Measurements from ENCODE around the gene KIAA0586. TPM values are rescaled to one million over a fixed set of nuclear protein-coding genes. Genes with fewer than 3 reads are reported as not detected.
A peak's percentile ranks its signal among the peaks of the same experiment; 100 is the strongest.

The KIAA0586 gene
- total RNA-seq, 1 donor from 2014 or later, result 9.8 TPM

GRCh38 chr14:58533446-58533845, 105.9 kb downstream of the KIAA0586 start:
- peak; percentile 46 for DNase-seq
- intact Hi-C loops (cut with DNase I), result no loop called here
- peak; percentile 86 for ATAC-seq (ENCODE audit: poor library complexity)

- intact Hi-C loops (cut with DNase I), result no loop called here
- ATAC-seq (ENCODE audit: poor library complexity), result no peak
- no peak for DNase-seq
Observed at GRCh38 chr14:58535044-58535443, 107.5 kb downstream of the KIAA0586 start.

- no peak for ATAC-seq (ENCODE audit: poor library complexity)
- intact Hi-C loops (cut with DNase I), result no loop called here
Observed at GRCh38 chr14:58537004-58537403, 109.5 kb downstream of the KIAA0586 start.

GRCh38 chr14:58540749-58541632, 113.5 kb downstream of the KIAA0586 start:
- DNase-seq (no peak), ATAC-seq (ENCODE audit: poor library complexity) (no peak)
- intact Hi-C loops (cut with DNase I), result no loop called here

More at GRCh38 chr14:58537004-58537403, 109.5 kb downstream of the KIAA0586 start:
- no peak for DNase-seq

- intact Hi-C loops (cut with DNase I), result no loop called here
- DNase-seq (no peak), ATAC-seq (ENCODE audit: poor library complexity) (no peak)
Observed at GRCh38 chr14:58541633-58542022, 114.1 kb downstream of the KIAA0586 start.

GRCh38 chr14:58543253-58543652, 115.7 kb downstream of the KIAA0586 start:
- intact Hi-C loops (cut with DNase I), result no loop called here
- DNase-seq, result no peak
- ATAC-seq (ENCODE audit: poor library complexity), result no peak

GRCh38 chr14:58547649-58548048, 120.1 kb downstream of the KIAA0586 start:
- DNase-seq (no peak), ATAC-seq (ENCODE audit: poor library complexity) (no peak)
- intact Hi-C loops (cut with DNase I), result no loop called here

GRCh38 chr14:58549105-58549757, 121.7 kb downstream of the KIAA0586 start:
- ATAC-seq (ENCODE audit: poor library complexity), result no peak
- intact Hi-C loops (cut with DNase I), result no loop called here
- no peak for DNase-seq

GRCh38 chr14:58553959-58554358, 126.4 kb downstream of the KIAA0586 start:
- intact Hi-C loops (cut with DNase I), result no loop called here
- DNase-seq, result no peak
- ATAC-seq (ENCODE audit: poor library complexity), result no peak

GRCh38 chr14:58555647-58556046, 128.1 kb downstream of the KIAA0586 start:
- ATAC-seq (ENCODE audit: poor library complexity), result no peak
- DNase-seq, result no peak
- intact Hi-C loops (cut with DNase I), result no loop called here

- DNase-seq (no peak), ATAC-seq (ENCODE audit: poor library complexity) (no peak)
- intact Hi-C loops (cut with DNase I), result no loop called here
Observed at GRCh38 chr14:58557242-58557641, 129.7 kb downstream of the KIAA0586 start.

- intact Hi-C loops (cut with DNase I), result no loop called here
- no peak for DNase-seq
- ATAC-seq (ENCODE audit: poor library complexity), result no peak
Observed at GRCh38 chr14:58560208-58560607, 132.7 kb downstream of the KIAA0586 start.

- intact Hi-C loops (cut with DNase I), result no loop called here
Observed at GRCh38 chr14:58562141-58562540, 134.6 kb downstream of the KIAA0586 start.

GRCh38 chr14:58563978-58564377, 136.5 kb downstream of the KIAA0586 start:
- DNase-seq, result no peak
- intact Hi-C loops (cut with DNase I), result no loop called here

More at GRCh38 chr14:58562141-58562540, 134.6 kb downstream of the KIAA0586 start:
- DNase-seq (no peak), ATAC-seq (ENCODE audit: poor library complexity) (no peak)

GRCh38 chr14:58565832-58566231, 138.3 kb downstream of the KIAA0586 start:
- intact Hi-C loops (cut with DNase I), result no loop called here
- DNase-seq (no peak), ATAC-seq (ENCODE audit: poor library complexity) (no peak)

More at GRCh38 chr14:58563978-58564377, 136.5 kb downstream of the KIAA0586 start:
- no peak for ATAC-seq (ENCODE audit: poor library complexity)

- ATAC-seq (ENCODE audit: poor library complexity) (no peak), DNase-seq (no peak)
- intact Hi-C loops (cut with DNase I), result no loop called here
Observed at GRCh38 chr14:58566979-58567378, 139.5 kb downstream of the KIAA0586 start.

- intact Hi-C loops (cut with DNase I), result no loop called here
- DNase-seq (no peak), ATAC-seq (ENCODE audit: poor library complexity) (no peak)
Observed at GRCh38 chr14:58568322-58568721, 140.8 kb downstream of the KIAA0586 start.

- no peak for DNase-seq
- intact Hi-C loops (cut with DNase I), result no loop called here
- no peak for ATAC-seq (ENCODE audit: poor library complexity)
Observed at GRCh38 chr14:58571256-58571655, 143.7 kb downstream of the KIAA0586 start.

- ATAC-seq (ENCODE audit: poor library complexity), result no peak
- intact Hi-C loops (cut with DNase I), result no loop called here
Observed at GRCh38 chr14:58571769-58572472, 144.4 kb downstream of the KIAA0586 start.

More at GRCh38 chr14:58571769-58572472, 144.4 kb downstream of the KIAA0586 start:
- no peak for DNase-seq
